Natural killer cell treated with Interleukin-12 subunit alpha and Interleukin-12 subunit beta and Interleukin-15 and Interleukin-18, amount 100 ng/mL, for 72 hours (primary cell): Measurements from ENCODE around the gene TOGARAM2. TPM values are rescaled to one million over a fixed set of nuclear protein-coding genes. Genes with fewer than 3 reads are reported as not detected.
"Not testable (repeated sequence)": the region's sequence is repeated elsewhere in the genome, so short reads cannot be mapped to it uniquely, and the experiment has no call there.

Source experiments
- ATAC-seq, 2 donors: fragments of 150-1000 bp; cut with Tn5 transposase in 1 of 2; sonication (Bioruptor Pico), chemical (Tn5 transposase) in 1 of 2; 2 replicates each; pipeline ENCODE4 v1.10.0; 2021
- DNase-seq: peaks from one replicate; pipeline ENCODE4 v3.0.0; 2022; ENCODE audit warnings: low spot score
- H3K27ac Mint-ChIP-seq, 2 donors: 1 replicate in 1 of 2; 2 replicates in 1 of 2; pipeline ENCODE4 v1.8.0; 2022; ENCODE audit warnings: mixed read lengths in 2 of 2, mild to moderate bottlenecking in 1 of 2, moderate library complexity in 1 of 2
- H3K27me3 Mint-ChIP-seq, 2 donors: 1 replicate in 1 of 2; 2 replicates in 1 of 2; pipeline ENCODE4 v1.8.0; 2022; ENCODE audit warnings: mixed read lengths in 2 of 2
- H3K36me3 Mint-ChIP-seq: one replicate; pipeline ENCODE4 v1.8.0; 2022; ENCODE audit warnings: mixed read lengths
- H3K4me1 Mint-ChIP-seq, 2 donors: 1 replicate in 1 of 2; 2 replicates in 1 of 2; pipeline ENCODE4 v1.8.0; 2022; ENCODE audit warnings: low read depth in 2 of 2, mixed read lengths in 2 of 2, mild to moderate bottlenecking in 1 of 2
- H3K4me3 Mint-ChIP-seq: one replicate; pipeline ENCODE4 v1.8.0; 2022; ENCODE audit warnings: mixed read lengths
- H3K9me3 Mint-ChIP-seq: 2 replicates; pipeline ENCODE4 v1.8.0; 2022; ENCODE audit warnings: mixed read lengths
- total RNA-seq, 2 donors: library from RNA; stranded (reverse); gene quantifications; one replicate each; pipeline ENCODE4 v1.2.3, GENCODE V29; 2022

Gene TOGARAM2
- total RNA-seq, 2 donors from 2014 or later: 6.8 to 7.7 TPM

DNA sequence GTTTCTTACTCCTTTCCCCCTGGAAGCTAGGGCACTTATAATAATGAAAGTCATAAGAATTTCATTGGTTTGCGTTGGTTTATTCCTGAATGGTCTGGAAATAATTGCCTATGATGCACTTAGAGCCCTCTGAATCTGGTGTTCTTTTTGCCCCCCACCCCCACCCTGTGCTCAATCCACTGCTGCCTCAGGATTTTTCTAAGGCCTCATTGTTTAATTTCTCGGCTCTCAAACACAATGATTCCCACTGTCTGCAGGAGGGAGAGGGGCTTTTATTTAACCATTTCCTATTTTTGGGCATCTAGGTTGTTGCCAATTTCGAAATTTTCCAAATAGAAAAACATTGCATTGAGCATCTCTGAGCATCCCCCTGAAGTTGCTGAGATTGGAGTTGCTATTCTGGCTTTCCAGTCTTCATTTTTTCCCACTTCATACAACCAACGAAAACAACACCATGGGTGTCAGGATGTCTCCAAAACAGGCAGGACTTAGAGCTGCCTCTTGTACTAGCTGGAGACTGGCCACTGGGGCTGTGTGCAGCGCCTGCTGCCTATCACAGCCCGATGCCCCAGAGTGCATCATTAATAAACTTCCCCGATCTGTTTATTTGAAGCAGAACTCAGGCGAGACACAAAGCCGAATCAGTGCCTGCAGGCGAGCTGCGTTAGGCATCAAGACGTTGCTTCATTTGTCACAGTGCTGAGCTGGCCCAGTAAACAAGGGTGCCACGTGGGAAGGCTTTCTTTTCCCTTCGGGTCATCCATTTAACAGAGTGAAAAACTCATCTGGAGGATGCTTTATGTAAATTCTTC is 95.0 kb downstream of the TOGARAM2 start:
- no peaks in the 10 kb centered on the region for H3K27me3 Mint-ChIP-seq
- no peaks in the 10 kb centered on the region for H3K9me3 Mint-ChIP-seq
- H3K36me3 Mint-ChIP-seq: no peaks in the 10 kb centered on the region
- ATAC-seq: no peak
- H3K27ac Mint-ChIP-seq: no peak overlapping the region
- H3K4me1 Mint-ChIP-seq: no peaks in the 10 kb centered on the region
- DNase-seq: no peak
- no peak overlapping the region for H3K4me3 Mint-ChIP-seq

GRCh38 chr2:29079887-29080286 is 98.8 kb downstream of the TOGARAM2 start:
- Mint-ChIP-seq H3K4me1 (no peaks in the 10 kb centered on the region), H3K36me3 (no peaks in the 10 kb centered on the region), H3K27ac (no peak overlapping the region), H3K9me3 (no peaks in the 10 kb centered on the region), H3K27me3 (no peaks in the 10 kb centered on the region), H3K4me3 (no peak overlapping the region)
- ATAC-seq (no peak), DNase-seq (no peak)

- ATAC-seq (peak; percentile 33 to 40), DNase-seq (no peak)
- Mint-ChIP-seq H3K4me1 (no peaks in the 10 kb centered on the region), H3K4me3 (no peak overlapping the region), H3K27me3 (no peaks in the 10 kb centered on the region), H3K27ac (no peak overlapping the region), H3K9me3 (no peaks in the 10 kb centered on the region), H3K36me3 (no peaks in the 10 kb centered on the region)
Observed at GRCh38 chr2:29080886-29081743, 100.0 kb downstream of the TOGARAM2 start.

GRCh38 chr2:29082804-29083495 is 101.9 kb downstream of the TOGARAM2 start:
- H3K9me3 Mint-ChIP-seq: no peaks in the 10 kb centered on the region

DNA sequence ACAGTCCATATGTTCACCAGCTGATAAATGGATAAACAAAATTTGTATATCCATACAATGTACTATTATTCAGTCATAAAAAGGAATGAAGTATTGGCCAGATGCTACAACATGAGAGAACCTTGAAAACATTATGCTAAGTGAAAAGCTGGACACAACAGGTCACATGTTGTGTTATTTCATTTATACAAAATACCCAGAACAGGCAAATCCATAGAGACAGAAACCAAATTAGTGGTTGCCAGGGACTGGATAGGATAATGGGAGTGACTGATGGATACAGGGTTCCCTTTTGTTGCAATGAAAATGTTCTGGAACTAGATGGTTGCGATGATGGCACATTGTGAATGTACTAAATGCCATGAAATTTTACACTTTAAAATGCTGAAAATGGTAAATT is 103.5 kb downstream of the TOGARAM2 start:
- Mint-ChIP-seq H3K36me3 (no peaks in the 10 kb centered on the region), H3K27me3 (no peaks in the 10 kb centered on the region), H3K27ac (no peak overlapping the region), H3K9me3 (no peaks in the 10 kb centered on the region), H3K4me3 (no peak overlapping the region), H3K4me1 (no peaks in the 10 kb centered on the region)
- DNase-seq: no peak
- ATAC-seq: no peak

More at GRCh38 chr2:29082804-29083495, 101.9 kb downstream of the TOGARAM2 start:
- ATAC-seq (no peak), DNase-seq (no peak)
- Mint-ChIP-seq H3K36me3 (no peaks in the 10 kb centered on the region), H3K27me3 (no peaks in the 10 kb centered on the region), H3K4me1 (no peaks in the 10 kb centered on the region), H3K4me3 (no peak overlapping the region), H3K27ac (no peak overlapping the region)

DNA sequence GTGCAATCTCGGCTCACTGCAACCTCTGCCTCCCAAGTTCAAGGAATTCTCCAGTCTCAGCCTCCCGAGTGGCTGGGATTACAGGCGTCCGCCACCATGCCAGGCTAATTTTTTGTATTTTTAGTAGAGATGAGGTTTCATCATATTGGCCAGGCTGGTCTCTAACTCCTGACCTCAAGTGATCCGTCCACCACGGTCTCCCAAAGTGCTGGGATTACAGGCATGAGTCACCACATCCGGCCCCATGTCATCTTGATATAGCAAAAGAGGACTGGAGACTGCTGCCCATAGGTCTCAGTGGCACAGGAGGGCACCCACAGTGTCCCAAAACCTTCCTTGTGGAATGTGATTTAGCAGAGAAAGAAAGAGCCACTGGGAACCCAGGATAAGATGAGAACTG is 109.2 kb downstream of the TOGARAM2 start:
- not testable (repeated sequence) for ATAC-seq, H3K27ac Mint-ChIP-seq, H3K4me3 Mint-ChIP-seq, H3K4me1 Mint-ChIP-seq, DNase-seq, H3K9me3 Mint-ChIP-seq, H3K27me3 Mint-ChIP-seq, H3K36me3 Mint-ChIP-seq

DNA sequence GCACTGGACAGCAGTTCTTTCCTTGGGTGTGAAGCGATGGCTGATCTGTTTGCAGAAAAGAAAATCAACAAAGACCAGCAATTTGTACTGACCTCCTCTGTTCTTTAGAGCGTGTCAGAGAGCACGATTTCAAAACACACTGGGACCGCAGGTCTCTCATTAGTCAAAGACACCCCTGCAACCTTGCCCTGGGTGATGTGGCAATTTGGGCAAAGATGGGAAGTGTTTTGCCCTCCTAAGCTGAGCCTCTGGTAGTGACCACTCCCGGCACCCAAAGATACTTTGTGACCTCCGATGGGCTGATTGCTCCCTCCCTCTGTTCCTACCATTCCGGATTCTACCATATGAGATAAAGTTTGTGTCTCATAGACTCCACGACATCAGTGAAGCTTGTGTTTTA is 115.9 kb downstream of the TOGARAM2 start:
- no peaks in the 10 kb centered on the region for H3K36me3 Mint-ChIP-seq
- H3K27me3 Mint-ChIP-seq: no peaks in the 10 kb centered on the region
- DNase-seq: no peak
- H3K4me1 Mint-ChIP-seq: no peaks in the 10 kb centered on the region
- no peak for ATAC-seq
- H3K27ac Mint-ChIP-seq: no peak overlapping the region
- no peaks in the 10 kb centered on the region for H3K9me3 Mint-ChIP-seq
- no peak overlapping the region for H3K4me3 Mint-ChIP-seq

- H3K4me3 Mint-ChIP-seq: no peak overlapping the region
- H3K27me3 Mint-ChIP-seq: no peaks in the 10 kb centered on the region
- no peak overlapping the region for H3K27ac Mint-ChIP-seq
- H3K4me1 Mint-ChIP-seq: no peaks in the 10 kb centered on the region
- ATAC-seq (no peak), DNase-seq (no peak)
- no peaks in the 10 kb centered on the region for H3K9me3 Mint-ChIP-seq
- H3K36me3 Mint-ChIP-seq: no peaks in the 10 kb centered on the region
Observed at GRCh38 chr2:29097569-29097968, 116.5 kb downstream of the TOGARAM2 start.

DNA sequence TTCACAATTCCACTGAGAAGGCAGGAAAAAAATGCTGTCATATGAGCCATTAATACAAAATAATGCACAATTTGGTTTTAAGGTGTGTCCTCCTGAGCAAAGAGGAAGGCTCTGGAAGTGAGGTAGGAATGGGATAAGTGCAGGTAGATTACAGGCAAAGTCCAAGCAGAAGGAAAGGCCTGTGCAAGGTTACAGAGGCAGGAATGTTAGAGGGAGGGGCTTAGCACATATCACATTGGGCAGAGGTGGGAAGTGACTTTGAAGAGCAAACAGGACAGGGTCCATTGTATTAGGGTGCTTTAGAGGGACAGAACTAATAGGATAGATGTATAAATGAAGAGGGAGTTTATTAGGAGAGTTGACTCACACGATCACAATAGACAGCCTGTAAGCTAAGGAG is 119.5 kb downstream of the TOGARAM2 start:
- ATAC-seq: no peak
- no peak overlapping the region for H3K27ac Mint-ChIP-seq

More for the DNA sequence above, 119.5 kb downstream of the TOGARAM2 start:
- no peak overlapping the region for H3K4me3 Mint-ChIP-seq
- H3K9me3 Mint-ChIP-seq: no peaks in the 10 kb centered on the region
- no peaks in the 10 kb centered on the region for H3K4me1 Mint-ChIP-seq
- H3K27me3 Mint-ChIP-seq: no peaks in the 10 kb centered on the region
- no peaks in the 10 kb centered on the region for H3K36me3 Mint-ChIP-seq
- no peak for DNase-seq

Other genes with a start within 250 kb of the TOGARAM2 start
- gene PPP1CB, start 229.5 kb upstream of the TOGARAM2 start, total RNA-seq: 100 to 1,000 TPM; 188 to 299 TPM
- 1 to 10 TPM; 2.6 to 4.5 TPM for gene SPDYA, start 170.5 kb upstream of the TOGARAM2 start, total RNA-seq
- gene TRMT61B, start 111.0 kb upstream of the TOGARAM2 start, total RNA-seq: 10 to 100 TPM; 15.7 to 22.3 TPM
- 100 to 1,000 TPM in 1 of 2 donors, 10 to 100 TPM in 1; 85.8 to 143 TPM for gene WDR43, start 86.6 kb upstream of the TOGARAM2 start, total RNA-seq
- not detected for gene PCARE, start 93.2 kb downstream of the TOGARAM2 start, total RNA-seq
- 10 to 100 TPM; 24.4 to 40.6 TPM for gene CLIP4, start 134.1 kb downstream of the TOGARAM2 start, total RNA-seq